AG09319 (cell line): ENCODE measurements around the gene P2RX5.

Experiments
- DNase-seq: peaks from one replicate; pipeline ENCODE4 v3.0.0-alpha.2; 2010; ENCODE audit warnings: low read depth; ENCODE audit errors: extremely low read depth
- TF ChIP-seq, protein P1 (sequence below): IDR thresholded peaks from 2 replicates; pipeline ENCODE4 v1.5.1; 2011; ENCODE audit warnings: low read depth, mild to moderate bottlenecking, inconsistent platforms, low read length, moderate library complexity

The P2RX5 gene

DNA sequence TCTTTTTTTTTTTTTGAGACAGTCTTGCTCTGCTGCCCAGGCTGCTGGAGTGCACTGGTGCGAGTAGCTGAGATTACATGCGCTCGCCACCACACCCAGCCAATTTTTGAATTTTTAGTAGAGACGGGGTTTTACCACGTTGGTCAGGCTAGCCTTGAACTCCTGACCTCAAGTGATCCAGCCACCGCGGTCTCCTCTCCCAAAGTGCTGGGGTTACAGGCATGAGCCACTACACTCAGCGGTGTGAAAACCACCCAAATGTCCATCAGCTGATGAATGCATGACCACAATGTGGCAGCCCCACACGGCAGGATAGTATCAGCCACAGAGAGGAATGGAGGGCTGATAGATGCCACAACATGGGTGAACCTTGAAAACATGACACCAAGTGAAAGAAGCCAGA, 2.1 kb downstream of the P2RX5 start:
- TF ChIP-seq, protein P1, sequence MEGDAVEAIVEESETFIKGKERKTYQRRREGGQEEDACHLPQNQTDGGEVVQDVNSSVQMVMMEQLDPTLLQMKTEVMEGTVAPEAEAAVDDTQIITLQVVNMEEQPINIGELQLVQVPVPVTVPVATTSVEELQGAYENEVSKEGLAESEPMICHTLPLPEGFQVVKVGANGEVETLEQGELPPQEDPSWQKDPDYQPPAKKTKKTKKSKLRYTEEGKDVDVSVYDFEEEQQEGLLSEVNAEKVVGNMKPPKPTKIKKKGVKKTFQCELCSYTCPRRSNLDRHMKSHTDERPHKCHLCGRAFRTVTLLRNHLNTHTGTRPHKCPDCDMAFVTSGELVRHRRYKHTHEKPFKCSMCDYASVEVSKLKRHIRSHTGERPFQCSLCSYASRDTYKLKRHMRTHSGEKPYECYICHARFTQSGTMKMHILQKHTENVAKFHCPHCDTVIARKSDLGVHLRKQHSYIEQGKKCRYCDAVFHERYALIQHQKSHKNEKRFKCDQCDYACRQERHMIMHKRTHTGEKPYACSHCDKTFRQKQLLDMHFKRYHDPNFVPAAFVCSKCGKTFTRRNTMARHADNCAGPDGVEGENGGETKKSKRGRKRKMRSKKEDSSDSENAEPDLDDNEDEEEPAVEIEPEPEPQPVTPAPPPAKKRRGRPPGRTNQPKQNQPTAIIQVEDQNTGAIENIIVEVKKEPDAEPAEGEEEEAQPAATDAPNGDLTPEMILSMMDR = no peak
- DNase-seq = no peak

DNA sequence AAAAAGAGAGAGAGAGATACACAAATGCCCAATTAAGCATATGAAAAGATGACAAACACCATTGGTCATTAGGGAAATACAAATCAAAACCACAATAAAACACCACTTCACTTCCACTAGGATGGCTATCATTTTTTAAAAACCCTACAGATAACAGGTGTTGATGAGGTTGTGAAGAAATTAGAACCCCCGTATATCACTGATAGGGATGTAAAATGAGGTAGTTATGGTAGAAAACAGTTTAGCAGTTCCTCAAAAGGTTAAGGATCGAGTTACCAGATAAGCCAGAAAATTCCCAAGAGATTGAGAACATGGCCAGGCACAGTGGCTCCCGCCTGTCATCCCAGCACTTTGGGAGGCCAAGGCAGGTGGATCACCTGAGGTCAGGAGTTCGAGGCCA, 2.8 kb downstream of the P2RX5 start:
- no peak for DNase-seq
- TF ChIP-seq, protein P1 = no peak

DNA sequence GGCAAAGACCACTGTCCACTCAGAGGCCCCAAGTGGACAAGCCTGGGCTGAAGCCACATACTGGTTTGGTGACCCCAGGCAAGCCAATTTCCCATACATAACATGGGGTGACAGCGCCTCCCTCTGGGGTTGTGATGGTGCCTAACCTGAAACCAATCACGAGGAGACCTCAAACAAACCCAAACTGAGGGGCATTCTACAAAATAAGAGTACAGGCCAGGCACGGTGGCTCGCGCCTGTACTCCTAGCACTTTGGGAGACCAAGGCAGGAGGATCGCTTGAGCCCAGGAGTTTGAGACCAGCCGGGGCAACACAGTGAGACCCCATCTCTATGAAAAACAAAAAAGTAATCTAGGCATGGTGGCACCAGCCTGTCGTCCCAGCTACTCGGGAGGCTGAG, 3.6 kb downstream of the P2RX5 start:
- no peak for DNase-seq
- TF ChIP-seq, protein P1 = no peak; the same call in 1 of the 2 replicates

DNA sequence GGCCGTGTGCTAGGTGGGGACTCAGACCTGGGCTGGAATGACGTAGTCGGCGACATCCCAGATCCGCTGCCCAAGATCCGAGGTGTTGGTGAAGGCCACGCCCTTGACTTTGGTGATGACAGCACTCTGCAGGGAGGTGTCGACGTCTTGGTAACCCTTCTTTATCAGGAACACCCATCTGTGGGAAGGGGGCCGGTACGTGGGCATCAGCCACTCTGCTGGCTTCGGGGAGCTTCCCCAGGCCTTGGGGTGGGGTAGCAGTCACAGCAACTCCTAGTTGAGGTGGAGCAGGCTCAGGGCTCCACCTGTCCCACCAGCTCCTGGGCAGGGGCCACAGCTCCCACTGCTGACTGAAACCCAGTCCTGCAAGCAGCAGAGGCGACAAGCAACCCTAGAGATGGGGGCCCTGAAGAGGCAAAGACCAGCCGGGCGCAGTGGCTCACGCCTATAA, 4.3 kb downstream of the P2RX5 start:
- DNase-seq = no peak
- TF ChIP-seq, protein P1 = no peak

DNA sequence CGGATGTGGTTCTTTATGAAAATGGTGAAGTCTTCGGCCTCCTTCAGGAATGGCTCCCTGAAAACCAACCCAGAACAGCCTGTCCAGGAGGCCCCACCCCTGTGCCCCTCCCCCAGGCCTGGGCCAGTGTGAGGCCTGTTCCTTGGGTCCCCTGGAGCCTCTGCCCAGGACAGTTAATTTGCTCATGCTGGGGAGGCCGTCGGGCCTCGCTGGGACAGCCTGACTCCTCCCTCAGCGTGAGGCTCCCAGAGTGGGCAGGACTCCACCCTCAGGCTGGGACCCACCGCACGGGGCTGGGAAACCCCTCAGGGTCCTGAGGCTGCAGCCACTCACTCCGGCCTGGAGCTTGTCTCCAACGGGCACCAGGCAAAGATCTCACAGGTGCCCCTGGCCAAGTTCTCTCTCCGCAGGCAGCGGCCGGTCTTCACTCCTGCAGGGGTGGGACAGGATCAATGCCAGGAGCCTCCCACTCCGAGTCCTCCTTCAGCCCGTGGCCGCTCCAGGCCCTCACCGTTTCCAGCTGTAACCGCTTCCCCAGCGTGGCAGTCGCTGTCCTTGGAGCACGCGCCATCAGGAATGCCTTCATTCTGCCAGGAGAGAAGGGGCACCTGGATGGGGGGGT, 5.8 kb downstream of the P2RX5 start:
- no peak for DNase-seq

DNA sequence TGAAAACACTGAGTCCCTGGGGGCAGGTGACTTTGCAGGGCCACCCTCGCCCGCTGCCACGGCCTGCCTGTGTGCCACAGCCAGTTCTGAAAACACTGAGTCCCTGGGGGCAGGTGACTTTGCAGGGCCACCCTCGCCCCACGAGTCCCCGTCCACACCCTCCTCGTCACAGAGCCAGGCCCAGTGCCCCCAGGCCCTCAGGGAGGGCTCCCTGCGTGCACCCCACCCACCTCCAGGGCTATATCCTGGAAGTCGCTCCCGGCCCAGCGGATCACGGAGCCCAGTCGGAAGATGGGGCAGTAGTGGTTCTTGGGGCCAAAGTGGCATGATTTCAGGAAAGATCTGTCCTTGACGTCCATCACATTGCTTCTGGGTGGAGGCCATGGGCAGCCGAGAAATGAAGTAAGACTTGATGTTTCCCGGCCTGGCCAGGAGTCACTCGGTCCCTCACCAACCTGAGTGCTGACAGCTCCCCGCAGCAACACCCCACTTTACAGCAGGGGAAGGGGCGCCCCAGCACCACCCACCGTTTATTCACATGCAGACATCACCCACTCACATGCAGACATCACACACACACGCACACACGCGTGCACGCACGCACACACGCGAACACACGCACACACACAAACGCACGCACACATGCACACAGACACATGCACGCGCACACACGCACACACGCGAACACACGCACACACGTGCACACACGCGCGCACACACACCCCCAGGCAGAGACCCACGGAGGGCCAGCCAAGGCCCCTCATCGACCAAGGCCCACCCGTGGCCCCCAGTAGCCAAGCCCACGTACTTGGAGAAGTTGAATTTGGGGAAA, 6.5 kb downstream of the P2RX5 start:
- TF ChIP-seq, protein P1 = no peak
- DNase-seq = no peak

More for the DNA sequence above, 5.8 kb downstream of the P2RX5 start:
- TF ChIP-seq, protein P1 = no peak

DNA sequence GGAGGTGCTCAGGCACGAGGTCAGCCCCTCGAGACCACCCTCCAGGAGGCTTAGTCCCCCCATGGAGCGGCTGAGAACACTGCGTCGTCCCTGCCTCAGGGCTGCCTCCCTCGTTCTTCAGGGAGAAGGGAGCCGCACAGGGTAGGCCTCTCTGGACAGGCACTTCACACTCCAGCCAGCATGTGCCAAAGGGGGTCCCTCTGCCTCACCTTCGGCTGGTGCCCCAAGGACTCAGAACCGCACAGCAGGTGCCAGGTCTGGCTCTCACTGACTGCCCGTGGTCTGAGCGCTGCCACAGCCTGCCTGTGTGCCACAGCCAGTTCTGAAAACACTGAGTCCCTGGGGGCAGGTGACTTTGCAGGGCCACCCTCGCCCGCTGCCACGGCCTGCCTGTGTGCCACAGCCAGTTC, 7.1 kb downstream of the P2RX5 start:
- no peak for DNase-seq
- TF ChIP-seq, protein P1 = no peak
